GM12878 (cell line): ENCODE data around the gene HSPA1A. TPM values are rescaled to one million over a fixed set of nuclear protein-coding genes. Genes with fewer than 3 reads are reported as not detected.

Source experiments
- ATAC-seq: fragments of 200-7000 bp; cut with Tn5 transposase; 3 replicates; pipeline ENCODE4 v1.9.1; 2020; ENCODE audit warnings: mild to moderate bottlenecking, moderate library complexity
- BruUV-seq: library from RNA; stranded (reverse); fragments of 400-500 nt; replicated peaks from 2 replicates; lab custom pipeline; 2021; lab: Mats Ljungman, UMichigan
- CTCF ChIA-PET: fragments of 300-600 bp; sonication (Branson Sonifier 250); formaldehyde crosslinking; extraction: SDS; loops from one replicate; lab custom pipeline; 2021; ENCODE audit warnings: inconsistent platforms; lab: Yijun Ruan, JAX
- POLR2A ChIA-PET: fragments of 350-600 bp; formaldehyde crosslinking; extraction: SDS; loops from one replicate; lab custom pipeline; 2021; ENCODE audit warnings: inconsistent platforms; lab: Charles Lee
- RAD21 ChIA-PET: fragments of 300-600 bp; sonication (Branson Sonifier 250); formaldehyde crosslinking; loops from one replicate; lab custom pipeline; 2023; ENCODE audit warnings: antibody characterized with exemption; ENCODE audit not compliant: unreplicated experiment; lab: Charles Lee
- SMC1A ChIA-PET: fragments of 300-600 bp; sonication (Branson Sonifier 250); formaldehyde crosslinking; loops from one replicate; lab custom pipeline; 2023; ENCODE audit not compliant: unreplicated experiment, uncharacterized antibody; lab: Charles Lee
- DNase-seq: peaks from one replicate; pipeline ENCODE4 v3.0.0-alpha.2; 2011; ENCODE audit warnings: low read depth, low spot score
- FAIRE-seq: peaks from 3 replicates; lab custom pipeline; 2011; peaks lifted over from hg19 to GRCh38; lab: Jason Lieb, UNC
- H2AFZ ChIP-seq: 2 replicates; pipeline ENCODE4 v1.6.0; 2011; ENCODE audit warnings: low read depth, low read length, control low read depth; ENCODE audit not compliant: control insufficient read depth
- H3K27ac ChIP-seq: 2 replicates; pipeline ENCODE4 v1.5.1; 2011; ENCODE audit warnings: control low read depth; ENCODE audit not compliant: control insufficient read depth, insufficient read depth
- H3K27me3 ChIP-seq, 2 experiments: replicated peaks in 1 of 2; 2 replicates each; pipeline versions ENCODE4 v1.6.0 to v1.6.1; 2011; ENCODE audit warnings: low read length in 1 of 2; ENCODE audit not compliant: control insufficient read depth in 2 of 2, insufficient read depth in 2 of 2
- H3K36me3 ChIP-seq, 2 experiments: 2 replicates each; pipeline ENCODE4 v1.5.1; 2011; ENCODE audit warnings: low read length in 1 of 2; ENCODE audit not compliant: control insufficient read depth in 2 of 2, insufficient read depth in 2 of 2
- H3K4me1 ChIP-seq: 2 replicates; pipeline ENCODE4 v1.6.1; 2011; ENCODE audit warnings: mild to moderate bottlenecking, low read length, moderate library complexity, mixed read lengths; ENCODE audit not compliant: control insufficient read depth, insufficient read depth
- H3K4me2 ChIP-seq: 2 replicates; pipeline ENCODE4 v1.6.0; 2011; ENCODE audit warnings: control low read depth; ENCODE audit not compliant: control insufficient read depth, insufficient read depth
- H3K4me3 ChIP-seq: fragments of 200-600 bp; sonication (generic); 2 replicates; pipeline ENCODE4 v1.5.1; 2016
- H3K79me2 ChIP-seq: 2 replicates; pipeline ENCODE4 v1.6.0; 2011; ENCODE audit warnings: low read length; ENCODE audit not compliant: control insufficient read depth, insufficient read depth
- H3K9ac ChIP-seq: 2 replicates; pipeline ENCODE4 v1.8.0; 2011; ENCODE audit warnings: low read length, control low read depth, mixed read lengths; ENCODE audit not compliant: control insufficient read depth, insufficient read depth
- H3K9me3 ChIP-seq: replicated peaks from 3 replicates; pipeline ENCODE4 v1.5.1; 2011; ENCODE audit warnings: mild to moderate bottlenecking, low read length; ENCODE audit not compliant: control insufficient read depth, insufficient read depth
- H4K20me1 ChIP-seq: 2 replicates; pipeline ENCODE4 v1.6.0; 2011; ENCODE audit not compliant: control insufficient read depth, insufficient read depth
- SRF ChIP-seq, 2 experiments: IDR thresholded peaks; 2 replicates each; pipeline ENCODE4 v1.6.1; 2011; ENCODE audit warnings: low read depth in 2 of 2, low read length in 2 of 2, mild to moderate bottlenecking in 1 of 2, moderate library complexity in 1 of 2
- STAT1 ChIP-seq: fragments of 450-650 bp; conservative IDR thresholded peaks from 2 replicates; pipeline ENCODE4 v1.6.1; 2014; ENCODE audit warnings: antibody characterized with exemption, mild to moderate bottlenecking
- ZBTB4 ChIP-seq: fragments of 450-650 bp; formaldehyde crosslinking; IDR thresholded peaks from 2 replicates; pipeline ENCODE4 v1.4.0; 2022; ENCODE audit warnings: mild to moderate bottlenecking, moderate library complexity
- WGBS: methylation state at CpG from one replicate; pipeline ENCODE4 v1.1.6; 2016; ENCODE audit warnings: low lambda C conversion rate; ENCODE audit not compliant: insufficient replicate concordance, insufficient coverage; ENCODE audit errors: missing lambda C conversion rate; 5-methylcytosine and 5-hydroxymethylcytosine counted together
- in situ Hi-C: fragments of 300-500 bp; cut with MboI; formaldehyde crosslinking; loops from 9 replicates; pipeline ENCODE4 v1.14.3; 2018; ENCODE audit warnings: mixed read lengths
- intact Hi-C: fragments of 100-400 bp; cut with micrococcal nuclease; formaldehyde crosslinking; loops from one replicate; pipeline ENCODE4 v1.14.2; 2022; ENCODE audit not compliant: unreplicated experiment
- polyA plus RNA-seq, 11 experiments: library from polyadenylated mRNA; depleted of rRNA in 4 of 11; unstranded in 6 of 11; stranded (reverse) in 5 of 11; fragments of >200 nt; fragmentation: Nextera tagmentation in 4 of 11; fragmentation: Illumina TruSeq in 1 of 11; extraction: Ambion mirVana in 4 of 11; extraction: Trizol in 1 of 11; gene quantifications; 1 replicate in 1 of 11; 2 replicates in 10 of 11; pipeline versions ENCODE4 v1.2.1 to v1.2.3, GENCODE V29; 2011 to 2016; ENCODE audit warnings: inconsistent platforms in 2 of 11, missing spikeins in 2 of 11, low read depth in 1 of 11
- total RNA-seq, 4 experiments: library from RNA; depleted of rRNA in 3 of 4; stranded (reverse); fragments of >200 nt in 3 of 4; fragmentation: Illumina TruSeq in 1 of 4; extraction: Trizol in 1 of 4; gene quantifications; 2 replicates each; pipeline versions ENCODE4 v1.2.1 to v1.2.3, GENCODE V29; 2013 to 2021

Gene HSPA1A
- total and polyA plus RNA-seq, 10 of the 15 experiments (the other 5 are each of a cell fraction or from before 2014, with no cell fraction given), result 0.29 to 51.8 (median 17.5) TPM

DNA sequence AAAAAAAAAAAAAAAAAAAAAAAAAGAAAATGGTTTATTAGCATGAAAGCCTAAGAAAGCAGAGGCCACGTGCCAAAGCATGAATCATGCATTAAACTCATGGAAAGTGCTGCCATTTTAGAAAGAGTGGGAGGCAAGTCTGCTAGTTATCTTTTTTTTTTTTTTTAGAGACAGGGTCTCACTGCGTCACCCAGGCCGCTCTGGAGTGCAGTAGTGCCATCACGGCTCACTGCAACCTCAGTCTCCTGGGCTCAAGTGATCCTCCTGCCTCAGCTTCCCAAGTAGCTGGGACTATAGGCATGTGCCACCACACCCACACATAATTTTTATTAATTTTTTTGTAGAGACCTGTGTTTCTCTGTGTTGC is 43.4 kb upstream of the HSPA1A start:
- H4K20me1 ChIP-seq, result no peaks in the 10 kb centered on the region
- 70% methylated on average over 4 of the region's 4 CpGs for WGBS
- no peak for FAIRE-seq
- ChIA-PET RAD21 (interaction anchor here (0.6 to 3.6 kb wide), 6 partner anchors 32 to 151 kb away, joined by 3 to 44 read pairs (median 6); partner anchors contain the start of genes DDAH2, HSPA1B and MSH5), POLR2A (interaction anchor here (0.6 to 1.4 kb wide), 5 partner anchors 20 to 119 kb away, joined by 3 to 5 read pairs (median 3); partner anchors contain the start of genes CSNK2B and GPANK1), CTCF (interaction anchor here (0.6 to 9.2 kb wide), 11 partner anchors 18 to 220 kb away, joined by 3 to 208 read pairs (median 4); partner anchors contain the start of genes CLIC1, DDAH2, HSPA1B and LSM2), SMC1A (interaction anchor here (0.9 to 4.8 kb wide), 4 partner anchors 18 to 55 kb away, joined by 3 to 41 read pairs (median 6); partner anchors contain the start of genes DDAH2, HSPA1B and LSM2)
- no peaks in the 10 kb centered on the region for H3K27me3 ChIP-seq
- H3K9ac ChIP-seq, result no peak overlapping the region
- intact Hi-C loops, result loop anchor here (10.0 kb wide), 1 partner anchor 53 kb away; the partner anchor contains the start of gene HSPA1B
- peaks cover 7% of the 10 kb centered on the region for H3K4me1 ChIP-seq
- H3K9me3 ChIP-seq, result no peaks in the 10 kb centered on the region
- no peaks in the 10 kb centered on the region for H3K36me3 ChIP-seq
- no peaks in the 10 kb centered on the region for H3K79me2 ChIP-seq
- BruUV-seq, result no TSS peak
- H3K27ac ChIP-seq, result no peak overlapping the region
- no peak overlapping the region for H3K4me3 ChIP-seq
- TF ChIP-seq ZBTB4 (CRISPR knock-in tag), result no peak
- TF ChIP-seq STAT1, result no peak
- no peak for TF ChIP-seq SRF (IDR thresholded peaks at IDR 0.05; ENCODE audit: low read depth in 2 of 2, low read length in 2 of 2)
- in situ Hi-C loops, result no loop called here
- no peak for ATAC-seq
- no peak overlapping the region for H2AFZ ChIP-seq
- no peak overlapping the region for H3K4me2 ChIP-seq
- DNase-seq, result no peak
